ENCODE measurements around the gene SH3RF2. TPM values are rescaled to one million over a fixed set of nuclear protein-coding genes. Genes with fewer than 3 reads are reported as not detected.

SH3RF2 gene
- total and polyA plus RNA-seq, 9 of the 15 experiments (the other 6 are each of a cell fraction or from before 2014, with no cell fraction given) = 0.05 TPM; not detected in 8

- TF ChIP-seq BCLAF1 (IDR thresholded peaks at IDR 0.05; ENCODE audit: borderline replicate concordance in 1 of 2, control insufficient read depth in 1 of 2, low read depth in 2 of 2, low read length in 1 of 2) (no peak), NCOA6 (IDR thresholded peaks at IDR 0.05) (no peak), FOXK1 (CRISPR knock-in tag; IDR thresholded peaks at IDR 0.05; ENCODE audit: borderline replicate concordance) (no peak), MNT (conservative IDR thresholded peaks at IDR 0.05) (peak in 1 of 2 experiments; percentile 26; a peak in 1 of 4 replicates), TGIF2 (CRISPR knock-in tag; IDR thresholded peaks at IDR 0.05) (no peak), HMGN3 (IDR thresholded peaks at IDR 0.05; ENCODE audit: borderline replicate concordance, extremely low read depth, insufficient read length, low read depth, low read length) (no peak), ZNF785 (CRISPR knock-in tag; IDR thresholded peaks at IDR 0.05) (no peak), KDM1A (IDR thresholded peaks at IDR 0.05) (peak in 1 of 2 experiments; percentile 46; a peak in 1 of 4 replicates), ELF1 (tag; IDR thresholded peaks at IDR 0.05) (no peak), ZNF143 (CRISPR knock-in tag; IDR thresholded peaks at IDR 0.05) (no peak), FOXP1 (CRISPR knock-in tag; IDR thresholded peaks at IDR 0.05) (no peak), SNIP1 (IDR thresholded peaks at IDR 0.05; ENCODE audit: low read depth) (no peak), ARHGAP35 (IDR thresholded peaks at IDR 0.05; ENCODE audit: partially characterized antibody) (no peak), DPF2 (IDR thresholded peaks at IDR 0.05) (peak; percentile 72; the same call in 1 of the 2 replicates), NR1H2 (CRISPR knock-in tag; IDR thresholded peaks at IDR 0.05) (no peak), IRF2 (CRISPR knock-in tag; IDR thresholded peaks at IDR 0.05) (no peak), ARID4B (CRISPR knock-in tag; IDR thresholded peaks at IDR 0.05) (no peak), NFIC (IDR thresholded peaks at IDR 0.05) (no peak)
Measured at GRCh38 chr5:146042628-146043279, 106.4 kb downstream of the SH3RF2 start (continued).

All from K562 (cell line).